ENCODE data around the gene OR2M3.

GRCh38 chr1:248189026-248189425 is 8.0 kb upstream of the OR2M3 start:
- TF ChIP-seq POLR2A (IDR thresholded peaks at IDR 0.05): no peak
- TF ChIP-seq CTCF (IDR thresholded peaks at IDR 0.05): no peak
- TF ChIP-seq POLR2AphosphoS5 (IDR thresholded peaks at IDR 0.05): no peak
